Measurements from ENCODE around the gene E2F8.

The E2F8 gene

GRCh38 chr11:19252394-19253152 lies 11.8 kb upstream of the E2F8 start:
- no peak for DNase-seq

GRCh38 chr11:19251577-19251976 lies 10.8 kb upstream of the E2F8 start:
- DNase-seq = no peak

GRCh38 chr11:19246816-19247215 lies 6.1 kb upstream of the E2F8 start:
- DNase-seq = no peak

DNA sequence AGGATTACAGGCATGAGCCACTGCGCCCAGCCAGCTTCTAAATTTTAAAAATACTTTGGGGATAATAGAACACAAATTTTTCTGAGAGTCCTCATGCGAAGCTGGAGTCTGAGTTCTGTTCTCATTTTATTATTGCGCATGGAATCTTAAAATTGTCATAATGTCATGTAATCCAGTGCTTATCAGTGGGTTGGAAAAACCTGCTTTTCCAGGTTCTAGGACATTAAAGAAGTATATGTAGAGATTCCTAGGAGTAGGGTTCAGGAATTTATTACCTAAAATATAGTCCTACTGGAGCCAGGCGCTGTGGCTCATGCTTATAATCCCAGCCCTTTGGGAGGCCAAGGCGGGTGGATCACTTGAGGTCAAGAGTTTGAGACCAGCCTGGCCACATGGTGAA lies 4.6 kb upstream of the E2F8 start:
- DNase-seq = no peak

- no peak for DNase-seq
Measured at GRCh38 chr11:19244621-19245020, 3.9 kb upstream of the E2F8 start.

DNA sequence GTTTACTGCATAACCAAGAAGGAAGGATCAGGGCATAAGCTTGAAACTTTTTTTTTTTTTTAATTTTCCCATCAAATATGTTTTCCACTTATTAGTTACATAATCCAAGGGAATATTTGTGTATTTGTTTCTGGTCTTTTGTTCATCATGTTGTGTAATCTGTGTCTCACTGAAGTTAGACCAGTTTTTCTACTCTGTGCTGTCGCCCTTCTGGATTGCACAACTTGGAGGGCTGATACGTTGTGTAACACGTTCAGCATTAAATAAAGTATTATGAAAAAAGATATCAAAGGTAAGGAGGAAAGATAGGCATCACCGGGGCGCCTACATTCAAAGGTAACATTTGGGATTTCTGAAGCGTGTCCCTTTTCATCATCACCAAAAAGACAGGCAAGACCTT lies 3.3 kb upstream of the E2F8 start:
- no peak for DNase-seq

DNA sequence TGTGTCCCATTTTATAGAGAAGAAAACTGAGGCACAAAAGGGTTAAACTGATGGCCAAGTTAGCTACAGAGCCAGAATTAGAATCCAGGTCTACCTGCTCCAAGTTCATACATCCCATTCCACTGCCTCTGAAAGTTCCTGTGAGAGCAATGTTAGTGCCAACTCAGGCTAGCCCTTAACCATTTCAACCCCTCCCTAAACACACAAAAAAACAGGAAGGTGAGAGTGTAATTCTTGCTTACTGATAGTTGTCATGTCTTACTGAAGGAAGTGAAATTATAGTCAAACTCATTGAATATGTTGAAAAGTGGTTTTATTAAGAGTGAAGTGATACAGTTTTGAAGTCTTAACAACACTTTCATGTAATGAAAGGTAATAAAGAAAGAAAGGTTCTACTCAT lies 2.9 kb upstream of the E2F8 start:
- DNase-seq = no peak

GRCh38 chr11:19243143-19243542 lies 2.4 kb upstream of the E2F8 start:
- DNase-seq = no peak

GRCh38 chr11:19242179-19242932 lies 1.6 kb upstream of the E2F8 start:
- no peak for DNase-seq

- DNase-seq = no peak
Measured at GRCh38 chr11:19241260-19242178, 774 bp upstream of the E2F8 start.

DNA sequence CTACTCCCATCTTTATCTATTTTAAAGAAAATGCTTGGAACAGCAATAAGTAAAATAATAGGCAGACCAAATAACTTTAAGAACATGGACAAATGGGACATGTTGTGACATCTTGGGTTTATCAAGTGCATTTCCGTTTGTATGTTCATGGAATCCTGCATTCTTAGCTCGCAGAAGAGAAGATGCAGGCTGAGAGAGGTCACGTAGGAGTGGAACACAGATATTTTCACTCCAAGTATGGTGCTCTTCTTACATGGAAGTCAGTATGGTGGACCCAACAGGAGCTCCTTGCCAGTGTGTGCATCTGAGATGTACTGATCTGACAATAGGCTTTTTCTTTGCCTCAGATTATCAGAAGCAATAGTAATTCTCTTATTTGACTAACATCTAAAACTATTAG lies 1.7 kb downstream of the E2F8 start:
- no peak for DNase-seq

GRCh38 chr11:19237813-19238212 lies 2.9 kb downstream of the E2F8 start:
- no peak for DNase-seq

DNA sequence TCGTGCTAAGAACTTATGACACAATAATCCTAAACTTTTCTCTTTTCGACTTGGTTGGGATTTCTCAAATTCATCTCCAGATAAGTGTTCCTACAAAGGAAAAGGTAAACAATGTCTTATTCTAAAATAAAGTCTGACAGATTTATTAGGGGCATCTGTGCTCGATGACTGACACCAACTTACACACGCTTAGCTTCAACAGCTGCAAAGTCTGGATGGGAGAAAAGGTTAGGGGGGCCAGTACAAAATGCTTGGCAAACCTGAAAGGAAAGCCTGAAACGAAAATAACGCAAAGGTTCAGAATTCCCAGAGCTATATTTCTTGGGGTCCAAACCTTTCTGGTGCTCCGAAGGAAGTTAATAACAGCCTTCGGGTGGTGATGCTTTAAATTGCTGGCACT lies 3.4 kb downstream of the E2F8 start:
- no peak for DNase-seq

GRCh38 chr11:19234231-19234817 lies 6.4 kb downstream of the E2F8 start:
- DNase-seq = no peak

DNA sequence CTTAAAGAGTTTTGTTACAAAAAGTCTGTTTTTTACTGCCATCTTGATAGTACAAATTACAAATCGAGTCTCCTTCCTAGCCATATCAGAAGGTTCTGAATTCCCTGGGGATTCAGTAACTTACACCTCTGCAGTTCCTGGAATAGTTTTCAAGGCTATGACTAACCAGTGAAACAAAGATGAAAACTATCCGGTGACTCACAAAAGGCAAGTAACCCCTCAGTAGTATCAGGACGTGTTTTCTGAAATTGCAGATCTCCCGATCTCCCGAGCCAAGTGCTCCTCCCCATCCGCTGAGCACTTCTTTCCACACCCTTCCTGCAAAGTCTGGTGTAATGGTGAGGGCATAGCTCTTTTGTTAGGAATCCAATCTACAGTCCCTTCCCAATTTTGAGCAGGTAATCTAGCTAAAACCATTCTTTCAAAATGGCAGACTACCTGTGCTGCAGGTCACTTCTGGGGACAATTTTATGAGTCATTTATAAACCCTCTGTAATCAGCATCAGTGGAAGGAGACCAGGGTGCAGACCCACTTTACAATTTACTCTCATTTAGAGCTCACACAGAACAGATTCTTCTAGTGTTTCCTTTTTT lies 7.7 kb downstream of the E2F8 start:
- no peak for DNase-seq

- no peak for DNase-seq
Measured at GRCh38 chr11:19229671-19230070, 11.1 kb downstream of the E2F8 start.

DNA sequence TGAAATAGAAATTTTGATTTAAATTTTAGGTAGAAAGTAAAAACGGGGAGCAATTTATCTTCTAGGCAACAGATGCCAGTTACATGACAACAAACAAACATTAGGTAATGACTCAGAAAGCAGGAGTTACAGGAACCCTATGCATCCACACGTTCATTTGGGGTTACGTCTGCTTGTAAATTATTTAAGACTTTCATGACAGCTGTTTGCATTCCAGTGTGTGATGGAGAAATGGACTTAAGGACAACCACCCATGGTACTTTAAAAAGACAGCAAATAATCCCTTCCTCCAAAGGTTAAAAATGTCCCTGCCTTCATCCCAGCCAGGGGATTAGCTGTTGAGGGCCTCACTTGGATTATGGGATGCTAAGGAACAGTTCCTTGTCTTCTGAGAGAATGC lies 11.8 kb downstream of the E2F8 start:
- no peak for DNase-seq

DNA sequence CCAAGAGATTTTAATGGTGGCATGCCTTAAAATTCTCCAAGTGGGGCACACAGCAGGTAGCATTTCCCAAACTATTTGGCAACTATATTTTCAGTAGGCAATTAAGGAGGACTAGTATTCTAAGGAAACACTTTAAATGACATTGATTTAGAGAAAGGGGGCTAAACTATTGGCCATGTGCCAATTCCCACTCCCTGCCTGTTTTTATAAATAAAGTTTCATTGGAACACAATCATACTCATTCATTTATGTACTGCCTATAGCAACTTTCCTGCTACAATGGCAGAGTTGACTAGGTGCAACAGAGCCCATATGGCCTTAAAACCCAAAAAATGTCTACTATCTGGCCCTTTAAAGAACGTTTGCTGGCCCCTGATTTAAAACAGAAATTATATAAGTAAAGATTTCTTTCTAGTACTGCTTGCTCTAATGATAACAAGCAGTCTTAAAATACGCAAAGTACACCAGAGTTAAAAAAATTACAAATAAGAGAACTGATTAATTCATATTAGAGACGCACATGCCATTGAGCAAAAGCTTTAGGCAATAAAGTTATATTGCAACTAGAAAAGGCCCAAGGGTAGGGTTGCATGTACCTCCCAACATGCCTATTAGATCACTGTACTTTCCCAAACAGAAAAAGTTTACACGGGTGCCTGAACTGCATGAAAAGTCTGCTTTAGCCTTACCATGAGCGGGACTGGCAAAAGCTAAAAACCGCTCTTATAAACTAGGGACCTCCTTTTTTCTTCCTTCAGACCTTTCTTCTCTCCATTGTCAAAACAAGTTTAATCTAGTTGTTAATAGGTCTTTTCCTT lies 14.2 kb downstream of the E2F8 start:
- DNase-seq = no peak

GRCh38 chr11:19225581-19225980 lies 15.2 kb downstream of the E2F8 start:
- no peak for DNase-seq

- DNase-seq = no peak
Measured at GRCh38 chr11:19225123-19225522, 15.6 kb downstream of the E2F8 start.

DNA sequence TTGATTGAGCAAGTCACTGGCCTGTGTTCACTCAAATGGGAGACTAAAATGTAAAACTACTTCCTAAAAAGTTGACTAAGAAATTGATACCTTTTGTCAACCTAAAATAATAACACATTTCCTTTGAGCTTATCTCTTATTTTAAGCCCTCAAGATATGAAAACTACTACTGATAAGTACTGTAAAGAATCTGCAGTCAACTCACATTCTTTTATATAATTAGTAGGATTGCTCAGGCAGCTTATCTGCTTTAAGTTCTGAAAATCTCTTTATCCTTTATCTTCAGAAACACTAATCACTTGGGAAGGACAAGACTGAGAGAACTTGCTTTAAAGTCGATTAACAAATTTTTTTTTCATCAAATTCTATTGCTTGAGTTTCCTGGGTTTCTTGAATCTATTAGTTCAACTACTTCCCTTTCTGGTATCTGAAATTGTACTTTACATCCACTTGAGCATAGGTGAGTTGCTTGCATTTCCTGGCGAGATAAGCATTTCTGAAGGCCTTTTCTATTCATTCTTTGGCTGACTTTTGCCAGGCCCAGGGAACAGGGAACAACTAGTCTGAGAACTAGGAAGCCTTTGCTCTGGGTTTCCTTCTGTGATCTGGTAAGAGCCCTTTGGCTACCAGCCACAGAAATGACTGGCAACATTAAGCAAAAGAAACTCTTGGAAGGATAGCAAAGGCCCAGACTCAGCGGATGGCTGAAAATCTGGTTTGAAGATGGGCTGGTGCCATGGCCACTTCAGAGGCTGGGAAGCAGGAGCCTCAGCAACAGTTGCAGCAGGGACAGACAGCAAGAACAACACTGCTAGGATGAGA lies 19.6 kb downstream of the E2F8 start:
- DNase-seq = no peak

Measured in stimulated activated naive CD4-positive, alpha-beta T cell treated with Interleukin-2 at 50 U/mL for 16 hours (primary cell).